Middle frontal gyrus (tissue), 1 donor: ENCODE measurements around the gene ERAS.
"Not testable (repeated sequence)": the region's sequence is repeated elsewhere in the genome, so short reads cannot be mapped to it uniquely, and the experiment has no call there.

ENCODE experiments used
- DNase-seq: peaks from one replicate; pipeline ENCODE4 v3.0.0-alpha.2; 2015; ENCODE audit warnings: low spot score; ENCODE audit errors: extremely low spot score

The ERAS gene

DNA sequence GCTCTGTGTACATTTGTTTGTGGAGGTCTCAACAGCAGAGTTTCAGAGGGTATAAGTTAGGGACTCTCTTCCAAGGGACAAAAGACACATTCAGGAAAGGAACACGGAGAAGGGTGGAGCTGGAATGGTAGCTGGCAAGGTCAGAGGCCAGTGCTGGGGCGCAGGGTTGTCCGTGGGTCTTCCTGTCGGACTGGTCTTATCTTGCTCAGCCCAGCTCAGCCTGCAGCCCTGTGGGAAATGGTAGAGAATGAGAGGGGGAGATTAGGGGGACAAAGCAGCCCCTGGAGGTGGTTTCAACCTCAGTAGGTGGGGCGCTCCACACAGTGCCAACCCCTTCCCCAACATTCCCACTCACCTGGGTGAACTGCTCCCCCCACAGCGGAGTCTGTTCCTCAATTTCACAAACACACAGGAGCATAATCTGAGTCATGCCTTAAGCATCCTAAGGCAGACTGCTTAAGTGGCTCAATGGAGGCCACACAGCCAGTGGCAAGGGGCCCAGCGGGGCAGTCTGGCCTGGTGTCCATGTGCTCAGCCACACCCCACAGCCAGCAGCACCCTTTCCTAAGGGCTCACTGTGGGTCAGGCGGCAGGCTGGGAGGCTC is 31.3 kb upstream of the ERAS start:
- DNase-seq, result no peak

DNA sequence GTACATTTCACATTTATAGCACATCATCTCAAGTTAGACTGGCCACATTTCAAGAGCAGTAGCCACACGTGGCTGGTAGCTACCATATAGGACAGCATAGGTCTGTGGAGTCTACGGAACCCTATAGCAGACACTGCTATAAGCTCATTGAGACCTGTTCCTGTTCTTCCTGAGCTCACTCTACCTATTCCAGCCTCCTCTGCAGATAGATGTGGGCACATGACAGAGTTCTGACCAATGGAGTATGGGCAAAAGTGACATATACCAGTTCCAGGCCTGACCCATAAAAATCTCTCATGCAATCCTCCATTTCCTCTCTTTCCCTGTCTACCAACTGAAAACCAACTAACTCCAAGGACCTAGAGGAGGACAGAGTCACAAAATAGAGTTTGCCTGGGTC is 28.0 kb upstream of the ERAS start:
- DNase-seq, result no peak

DNA sequence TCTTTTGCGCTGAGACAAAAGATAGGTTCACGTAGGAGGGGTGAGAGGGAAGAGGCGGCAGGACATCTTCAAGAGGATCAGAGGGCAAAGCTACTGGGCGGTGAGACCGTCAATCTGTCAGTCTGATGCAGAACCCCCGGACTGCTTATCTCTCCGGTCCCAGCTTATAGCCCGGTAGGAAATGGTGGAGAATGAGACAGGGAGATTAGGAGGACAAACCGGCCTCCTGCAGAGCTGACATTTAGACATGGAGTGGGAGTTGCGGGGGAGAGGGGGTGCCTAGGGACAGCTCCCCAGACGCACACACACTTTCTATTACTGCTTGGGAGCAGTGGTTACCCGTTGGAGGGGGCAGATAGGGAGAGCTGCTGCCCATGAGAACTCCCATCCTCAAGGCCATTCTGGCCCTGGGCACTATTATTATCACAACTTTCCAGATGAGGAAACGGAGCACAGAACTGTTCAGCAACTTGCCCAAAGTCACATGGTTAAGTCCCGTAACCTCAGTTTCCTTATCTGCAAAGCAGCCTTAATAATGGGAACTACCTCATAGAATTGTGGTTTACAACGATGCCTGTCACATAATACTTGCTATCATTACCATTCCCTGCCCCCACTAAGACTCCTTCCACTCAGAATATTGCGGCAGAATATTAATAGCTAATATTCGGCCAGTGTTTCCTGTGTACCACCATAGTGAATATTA is 25.6 kb upstream of the ERAS start:
- no peak for DNase-seq

DNA sequence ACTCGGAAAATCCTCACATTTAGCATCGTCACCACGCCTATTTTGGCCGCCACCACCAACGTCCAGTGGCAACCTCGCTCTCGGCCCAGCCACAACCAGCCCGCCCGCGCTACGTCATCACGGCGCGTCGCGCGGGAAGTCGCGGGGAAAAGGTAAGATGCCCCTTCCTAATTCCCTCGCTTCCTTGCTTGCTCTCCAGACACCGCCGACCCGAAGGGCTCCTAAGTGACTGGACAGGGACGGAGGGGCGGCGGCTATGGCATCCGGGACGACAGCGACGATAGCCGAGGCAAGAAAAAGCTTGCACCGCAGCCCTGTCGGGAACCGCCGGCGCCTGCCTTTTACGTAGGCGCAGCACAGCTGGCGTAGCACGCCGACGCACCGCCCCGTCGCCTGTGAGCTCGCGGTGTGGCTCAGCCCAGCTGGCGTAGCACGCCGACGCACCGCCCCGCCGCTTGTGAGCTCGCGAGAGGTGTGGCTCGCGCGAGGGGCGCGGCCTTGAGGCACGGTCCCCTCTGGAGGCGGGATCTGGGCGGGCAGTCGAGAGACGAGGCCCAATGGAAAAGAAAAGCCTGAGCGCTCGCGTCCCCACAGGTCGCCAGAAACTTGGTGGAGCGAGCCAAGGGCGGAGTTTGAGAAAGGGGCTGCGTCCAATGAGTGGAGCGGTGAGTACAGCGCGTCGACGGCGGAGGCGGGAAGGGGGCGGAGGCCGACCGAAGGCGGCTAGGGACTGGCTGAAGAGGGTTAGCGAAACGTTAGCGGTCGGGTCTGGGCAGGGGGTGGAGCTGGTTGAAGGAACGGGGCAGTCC is 24.8 kb upstream of the ERAS start, which contains the start of gene HDAC6:
Gene HDAC6 (plus strand): TSS at position 788 of the 809 bp plus-strand sequence. CDS start 626 bp downstream, outside the sequence.
- peak; percentile 93 for DNase-seq

DNA sequence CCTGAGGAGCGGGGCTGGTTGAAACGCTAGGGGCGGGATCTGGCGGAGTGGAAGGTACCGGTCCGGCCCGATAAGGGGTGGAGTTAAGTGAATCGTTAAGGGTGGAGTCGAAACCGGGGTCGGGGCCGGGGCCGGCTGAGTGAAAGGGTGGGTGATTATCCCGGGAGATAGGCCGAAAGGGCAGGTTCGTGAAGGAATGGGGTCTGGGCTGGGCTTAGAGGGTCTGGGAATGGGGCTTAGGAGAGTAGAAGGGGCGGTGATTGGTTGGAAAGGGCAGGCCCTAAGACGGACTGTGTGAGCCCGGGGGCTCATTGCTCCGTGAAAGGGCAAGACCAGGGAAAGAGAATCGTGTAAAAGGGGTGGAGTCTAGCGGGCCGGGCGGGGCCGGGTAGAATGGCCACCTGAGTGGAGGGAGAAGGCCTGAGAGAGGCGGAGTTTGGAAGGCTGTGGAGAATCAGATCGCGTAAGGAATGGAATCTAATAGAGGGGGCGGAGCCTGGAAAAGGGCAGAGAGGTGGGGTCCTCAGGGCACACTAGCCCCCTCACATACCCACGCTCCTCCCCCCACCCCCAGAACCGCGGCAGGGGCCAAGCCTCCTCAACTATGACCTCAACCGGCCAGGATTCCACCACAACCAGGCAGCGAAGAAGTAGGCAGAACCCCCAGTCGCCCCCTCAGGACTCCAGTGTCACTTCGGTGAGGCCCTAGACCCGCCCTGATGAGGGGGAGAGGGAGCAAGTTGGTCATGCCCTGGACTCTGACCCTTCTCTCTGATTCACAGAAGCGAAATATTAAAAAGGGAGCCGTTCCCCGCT is 24.0 kb upstream of the ERAS start:
- DNase-seq, result no peak

DNA sequence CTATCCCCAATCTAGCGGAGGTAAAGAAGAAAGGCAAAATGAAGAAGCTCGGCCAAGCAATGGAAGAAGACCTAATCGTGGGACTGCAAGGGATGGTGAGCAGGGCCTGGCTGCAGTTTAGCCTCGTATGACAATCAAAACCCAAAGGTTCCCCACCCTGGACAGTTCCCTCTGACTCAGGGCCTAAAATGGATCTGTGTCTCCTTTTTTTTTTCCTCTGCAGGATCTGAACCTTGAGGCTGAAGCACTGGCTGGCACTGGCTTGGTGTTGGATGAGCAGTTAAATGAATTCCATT is 23.5 kb upstream of the ERAS start:
- no peak for DNase-seq

DNA sequence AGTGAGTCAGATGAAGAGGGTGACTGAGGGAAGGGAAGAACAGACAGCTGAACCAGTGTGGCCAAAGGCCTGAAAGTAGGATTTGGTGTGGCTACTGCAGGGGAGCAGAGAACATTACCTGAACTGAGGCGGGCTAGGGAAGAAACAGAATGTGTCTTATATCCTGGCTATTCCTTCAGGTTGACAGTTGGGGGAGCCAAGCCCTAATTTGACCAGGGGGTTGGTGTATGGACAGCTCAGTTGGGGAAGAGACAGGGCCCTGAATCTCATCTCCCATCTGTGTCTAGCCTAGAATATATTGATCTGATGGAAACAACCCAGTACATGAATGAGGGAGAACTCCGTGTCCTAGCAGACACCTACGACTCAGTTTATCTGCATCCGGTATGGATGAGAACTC is 20.2 kb upstream of the ERAS start:
- DNase-seq, result no peak

DNA sequence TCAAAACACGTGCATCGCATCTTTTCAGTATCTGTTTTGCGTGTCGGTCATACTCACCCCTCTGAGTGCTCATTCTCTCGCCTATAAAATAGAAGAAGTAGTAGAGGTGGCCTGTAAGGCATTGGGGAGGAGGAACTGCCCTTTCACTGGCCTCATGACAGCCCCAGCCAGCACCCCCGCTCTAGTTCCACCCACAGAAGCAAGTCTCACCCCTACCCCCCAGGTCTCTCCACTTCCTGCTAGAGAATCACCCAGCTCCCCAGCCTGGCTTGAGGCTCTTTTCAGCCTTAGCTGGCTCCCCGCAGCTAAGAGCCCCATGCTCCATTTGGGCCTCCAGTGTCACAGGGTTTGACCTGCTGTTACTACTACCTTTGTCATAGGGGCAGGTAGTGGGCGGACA is 12.7 kb upstream of the ERAS start:
- no peak for DNase-seq

DNA sequence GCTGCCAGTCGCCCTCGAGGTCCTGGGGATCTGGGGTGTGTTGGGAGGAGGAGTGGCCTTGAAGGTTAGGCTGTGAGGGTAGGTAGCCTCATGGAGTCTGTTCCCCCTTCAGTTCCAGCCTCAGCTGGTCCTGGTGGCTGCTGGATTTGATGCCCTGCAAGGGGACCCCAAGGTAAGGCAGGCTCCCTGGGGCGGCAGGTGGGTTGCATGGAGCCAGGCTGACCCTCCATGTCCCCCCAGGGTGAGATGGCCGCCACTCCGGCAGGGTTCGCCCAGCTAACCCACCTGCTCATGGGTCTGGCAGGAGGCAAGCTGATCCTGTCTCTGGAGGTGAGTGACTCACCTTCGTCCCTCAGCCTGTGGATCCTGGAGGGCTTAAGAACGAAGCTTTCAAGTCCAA is 11.6 kb upstream of the ERAS start:
- no peak for DNase-seq

DNA sequence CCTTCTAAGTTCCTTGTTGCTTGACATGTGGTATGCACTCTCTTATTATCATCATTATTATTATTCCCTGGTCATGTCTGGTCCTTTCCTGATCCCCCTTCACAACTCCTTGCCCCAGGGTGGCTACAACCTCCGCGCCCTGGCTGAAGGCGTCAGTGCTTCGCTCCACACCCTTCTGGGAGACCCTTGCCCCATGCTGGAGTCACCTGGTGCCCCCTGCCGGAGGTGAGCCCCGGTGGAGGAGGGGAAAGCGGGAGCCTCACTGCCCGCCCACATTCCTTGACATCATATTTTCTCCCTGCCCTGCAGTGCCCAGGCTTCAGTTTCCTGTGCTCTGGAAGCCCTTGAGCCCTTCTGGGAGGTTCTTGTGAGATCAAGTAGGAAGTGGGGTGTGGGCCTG is 11.0 kb upstream of the ERAS start:
- no peak for DNase-seq

DNA sequence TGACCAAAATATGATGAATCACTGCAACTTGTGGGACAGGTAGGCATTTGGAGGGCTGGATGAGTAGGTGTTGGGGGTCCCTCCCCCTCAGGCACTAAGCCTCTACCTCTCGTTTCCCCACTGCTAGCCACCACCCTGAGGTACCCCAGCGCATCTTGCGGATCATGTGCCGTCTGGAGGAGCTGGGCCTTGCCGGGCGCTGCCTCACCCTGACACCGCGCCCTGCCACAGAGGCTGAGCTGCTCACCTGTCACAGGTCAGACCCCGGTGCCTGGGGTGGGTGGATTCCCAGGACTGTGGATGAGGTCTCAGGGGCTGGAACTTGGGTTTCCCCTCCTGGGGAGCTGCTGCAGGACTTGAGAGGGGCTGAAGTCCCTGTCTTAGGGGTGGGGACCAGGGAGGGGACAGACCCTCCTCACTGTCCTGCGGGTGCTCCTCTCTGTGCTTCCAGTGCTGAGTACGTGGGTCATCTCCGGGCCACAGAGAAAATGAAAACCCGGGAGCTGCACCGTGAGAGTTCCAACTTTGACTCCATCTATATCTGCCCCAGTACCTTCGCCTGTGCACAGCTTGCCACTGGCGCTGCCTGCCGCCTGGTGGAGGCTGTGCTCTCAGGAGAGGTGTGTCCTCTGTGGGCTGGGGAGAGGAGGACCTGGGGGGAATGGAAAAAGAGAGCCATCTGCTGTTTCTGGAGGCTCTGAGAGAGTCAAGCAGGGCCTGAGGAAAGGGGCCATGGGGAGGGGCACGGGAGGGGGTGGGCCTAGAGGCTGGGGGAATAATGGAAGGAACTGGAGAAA is 10.1 kb upstream of the ERAS start:
- no peak for DNase-seq

DNA sequence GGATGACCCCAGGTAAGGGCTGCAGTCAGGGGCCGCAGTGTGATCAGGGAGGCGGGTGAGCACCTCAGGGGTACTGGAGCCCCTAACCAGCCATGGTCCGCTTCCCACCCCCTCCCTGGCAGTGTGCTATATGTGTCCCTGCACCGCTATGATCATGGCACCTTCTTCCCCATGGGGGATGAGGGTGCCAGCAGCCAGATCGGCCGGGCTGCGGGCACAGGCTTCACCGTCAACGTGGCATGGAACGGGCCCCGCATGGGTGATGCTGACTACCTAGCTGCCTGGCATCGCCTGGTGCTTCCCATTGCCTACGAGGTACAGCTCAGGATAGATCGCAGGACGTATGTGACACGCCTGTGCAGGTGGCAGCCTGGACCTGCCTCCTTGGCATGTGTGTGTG is 8.2 kb upstream of the ERAS start:
- DNase-seq, result no peak

DNA sequence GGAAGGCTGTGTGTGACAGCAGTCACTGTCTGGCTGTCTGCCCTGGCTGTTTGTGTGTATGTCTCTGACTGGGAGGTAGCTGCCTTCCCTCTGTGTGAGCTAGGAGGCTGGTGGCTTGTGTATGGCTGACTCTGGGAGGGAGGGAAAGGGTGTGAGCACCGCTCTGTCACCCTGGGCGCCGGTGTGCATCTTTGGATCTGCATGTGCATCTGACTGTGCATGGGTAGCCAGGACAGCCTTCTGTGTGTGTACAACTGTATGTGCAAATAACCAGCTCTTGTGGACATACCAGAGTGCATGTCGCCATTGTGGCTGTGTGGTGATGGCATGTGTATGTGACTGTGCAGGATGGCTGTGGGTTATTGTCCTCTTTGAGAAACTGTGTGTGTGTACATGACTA is 7.4 kb upstream of the ERAS start:
- no peak for DNase-seq

DNA sequence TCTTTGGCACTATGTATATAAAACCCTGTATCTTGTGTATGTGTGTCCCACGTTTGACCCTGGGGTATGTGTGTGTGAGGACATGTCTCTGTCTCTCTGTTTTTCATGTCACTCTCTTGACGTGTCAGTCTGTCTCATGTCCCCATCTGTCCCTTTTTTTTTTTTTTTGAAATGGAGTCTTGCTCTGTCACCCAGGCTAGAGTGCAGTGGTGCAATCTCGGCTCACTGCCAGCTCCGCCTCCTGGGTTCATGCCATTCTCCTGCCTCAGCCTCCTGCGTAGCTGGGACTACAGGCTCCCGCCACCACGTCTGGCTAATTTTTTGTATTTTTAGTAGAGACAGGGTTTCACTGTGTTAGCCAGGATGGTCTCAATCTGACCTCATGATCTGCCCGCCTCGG is 6.9 kb upstream of the ERAS start:
- DNase-seq, result not testable (repeated sequence)

DNA sequence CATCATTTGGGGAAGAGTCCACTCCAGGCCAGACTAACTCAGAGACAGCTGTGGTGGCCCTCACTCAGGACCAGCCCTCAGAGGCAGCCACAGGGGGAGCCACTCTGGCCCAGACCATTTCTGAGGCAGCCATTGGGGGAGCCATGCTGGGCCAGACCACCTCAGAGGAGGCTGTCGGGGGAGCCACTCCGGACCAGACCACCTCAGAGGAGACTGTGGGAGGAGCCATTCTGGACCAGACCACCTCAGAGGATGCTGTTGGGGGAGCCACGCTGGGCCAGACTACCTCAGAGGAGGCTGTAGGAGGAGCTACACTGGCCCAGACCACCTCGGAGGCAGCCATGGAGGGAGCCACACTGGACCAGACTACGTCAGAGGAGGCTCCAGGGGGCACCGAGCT is 3.3 kb upstream of the ERAS start:
- no peak for DNase-seq

DNA sequence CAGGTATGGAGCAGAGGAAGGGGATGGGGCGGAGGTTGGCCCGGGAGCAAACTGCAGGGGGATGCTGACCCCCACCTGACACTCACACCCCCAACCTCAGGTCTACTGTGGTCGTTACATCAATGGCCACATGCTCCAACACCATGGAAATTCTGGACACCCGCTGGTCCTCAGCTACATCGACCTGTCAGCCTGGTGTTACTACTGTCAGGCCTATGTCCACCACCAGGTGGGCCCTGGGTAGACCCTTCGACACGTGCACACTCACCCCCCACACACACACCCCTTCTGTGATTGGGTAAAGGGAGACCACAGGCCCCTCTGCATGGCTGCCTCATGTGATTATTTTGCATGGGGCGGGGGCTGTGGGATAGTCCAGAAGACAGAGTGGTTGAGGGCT is 2.2 kb upstream of the ERAS start:
- DNase-seq, result no peak

DNA sequence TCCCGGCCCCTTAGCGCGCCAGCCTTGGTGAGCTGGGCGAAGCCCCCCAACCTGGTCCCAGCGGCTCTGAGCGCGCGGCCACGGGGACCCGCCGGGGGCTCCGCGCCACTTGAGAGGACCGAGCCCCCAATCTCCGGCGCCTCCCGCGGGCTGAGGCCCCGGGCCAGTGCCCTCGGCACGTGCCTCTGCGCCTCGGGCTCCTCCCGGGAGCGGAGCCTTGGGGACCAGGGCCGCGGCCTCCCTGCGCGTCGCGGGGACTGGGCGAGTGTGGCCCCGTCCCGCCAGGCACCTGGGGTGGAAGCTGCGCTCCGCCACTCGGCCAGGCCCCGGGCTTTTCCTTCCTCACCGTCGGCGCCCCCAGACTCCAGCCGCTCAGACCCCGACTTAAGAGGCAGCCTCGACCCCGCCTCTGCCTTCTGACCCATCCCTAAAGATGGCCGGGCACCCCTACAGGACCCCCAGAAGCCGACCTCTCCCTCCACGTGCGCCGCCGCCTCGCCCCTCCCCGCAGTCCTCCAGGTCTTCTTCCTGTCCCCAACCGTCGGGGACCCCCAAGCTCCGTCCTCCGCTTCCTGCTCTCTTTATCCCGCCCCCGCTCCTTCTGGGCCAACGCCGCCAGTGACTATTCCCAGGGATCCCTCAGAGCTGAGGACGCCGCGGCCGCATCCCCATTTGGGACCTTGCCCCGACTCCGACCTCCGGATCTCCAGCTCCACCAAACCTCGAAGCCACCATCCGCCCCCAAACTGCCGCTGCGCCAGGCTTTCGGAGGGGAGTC is 752 bp downstream of the ERAS start:
- DNase-seq, result no peak

DNA sequence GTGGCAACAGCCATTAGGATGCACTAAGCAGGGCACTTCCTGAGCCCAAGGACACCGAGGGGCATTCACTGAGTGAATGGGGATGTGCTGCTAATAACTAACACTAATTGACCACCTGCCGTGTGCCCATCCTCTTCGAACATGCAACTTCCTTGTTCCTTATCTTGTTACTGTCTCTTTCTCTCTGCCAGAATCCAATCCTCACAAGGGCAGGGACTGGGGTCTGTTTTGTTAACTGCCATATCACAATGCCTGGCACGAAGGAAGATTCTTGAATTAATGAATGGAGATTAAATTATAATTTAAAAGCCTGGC is 1.3 kb downstream of the ERAS start:
- no peak for DNase-seq

DNA sequence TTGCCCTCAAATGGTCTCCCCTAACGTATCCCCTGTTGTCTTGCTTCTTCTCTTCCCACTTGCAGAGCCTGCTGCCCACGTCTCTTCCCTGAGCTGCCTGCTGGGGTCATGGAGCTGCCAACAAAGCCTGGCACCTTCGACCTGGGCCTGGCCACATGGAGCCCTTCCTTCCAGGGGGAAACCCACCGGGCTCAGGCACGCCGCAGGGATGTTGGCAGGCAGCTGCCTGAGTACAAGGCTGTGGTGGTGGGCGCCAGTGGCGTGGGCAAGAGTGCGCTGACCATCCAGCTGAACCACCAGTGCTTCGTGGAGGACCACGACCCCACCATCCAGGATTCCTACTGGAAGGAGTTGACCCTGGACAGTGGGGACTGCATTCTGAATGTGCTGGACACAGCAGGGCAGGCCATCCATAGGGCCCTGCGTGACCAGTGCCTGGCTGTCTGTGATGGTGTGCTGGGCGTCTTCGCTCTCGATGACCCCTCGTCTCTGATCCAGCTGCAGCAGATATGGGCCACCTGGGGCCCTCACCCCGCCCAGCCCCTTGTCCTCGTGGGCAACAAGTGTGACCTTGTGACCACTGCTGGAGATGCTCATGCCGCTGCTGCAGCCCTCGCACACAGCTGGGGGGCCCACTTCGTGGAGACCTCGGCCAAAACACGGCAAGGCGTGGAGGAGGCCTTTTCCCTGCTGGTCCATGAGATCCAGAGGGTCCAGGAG is 2.9 kb downstream of the ERAS start:
- DNase-seq, result no peak
